Measurements from ENCODE around the gene ANO10. TPM values are rescaled to one million over a fixed set of nuclear protein-coding genes. Genes with fewer than 3 reads are reported as not detected.

The ANO10 gene
- total and polyA plus RNA-seq, 4 donors: 19.9 to 33.2 (median 25.3) TPM

DNA sequence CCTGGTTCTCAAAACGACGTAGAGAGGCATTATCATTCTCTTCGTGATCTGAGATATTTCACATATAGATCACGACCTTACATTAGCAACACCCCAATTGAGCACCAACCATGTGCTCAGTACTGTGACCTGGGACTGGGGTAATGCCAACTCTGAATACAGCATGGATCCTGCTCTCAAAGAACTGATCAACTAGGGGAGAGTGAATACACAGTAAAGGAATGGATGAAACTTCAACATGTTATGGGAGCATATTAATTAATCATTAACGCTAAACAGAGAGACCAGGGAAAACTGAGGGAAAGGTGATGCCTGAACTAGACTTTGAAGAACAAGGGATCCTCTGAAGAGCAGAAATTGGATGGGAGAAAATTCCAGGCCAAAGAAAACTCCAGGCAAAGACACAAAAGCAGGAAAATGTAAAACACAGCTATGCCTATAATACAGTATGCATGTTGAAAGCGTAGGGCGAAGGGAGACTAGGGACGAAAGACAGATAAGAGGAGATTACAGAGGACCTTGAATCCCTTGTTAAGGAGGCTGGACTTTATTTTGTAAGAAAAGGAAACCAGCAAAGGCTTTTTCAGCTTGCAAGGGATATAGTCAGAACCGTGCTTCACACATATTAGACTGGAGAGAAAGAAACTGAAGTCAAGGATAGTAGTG lies 105.7 kb downstream of the ANO10 start:
- Histone ChIP-seq H3K27ac (ENCODE audit: low read depth in 1 of 2, low read length in 1 of 2) (no peak overlapping the region), H3K27me3 (ENCODE audit: control insufficient read depth in 3 of 3, insufficient read depth in 3 of 3, low read length in 2 of 3) (no peaks in the 10 kb centered on the region), H3K9ac (ENCODE audit: insufficient read depth in 1 of 2, low read length in 2 of 2) (no peak overlapping the region), H3K36me3 (ENCODE audit: control insufficient read depth in 4 of 4, insufficient read depth in 4 of 4, low read length in 4 of 4) (peaks cover 0 to 7% (median 4%) of the 10 kb centered on the region in 4 donors), H3K4me3 (no peak overlapping the region), H3K4me1 (ENCODE audit: control insufficient read depth in 5 of 5, insufficient read depth in 5 of 5, low read length in 5 of 5) (no peaks in the 10 kb centered on the region), H3K9me3 (ENCODE audit: control insufficient read depth in 4 of 4, insufficient read depth in 3 of 4, low read length in 3 of 4) (peaks cover 0 to 4% (median 1%) of the 10 kb centered on the region in 4 donors)
- TF ChIP-seq, protein P1, sequence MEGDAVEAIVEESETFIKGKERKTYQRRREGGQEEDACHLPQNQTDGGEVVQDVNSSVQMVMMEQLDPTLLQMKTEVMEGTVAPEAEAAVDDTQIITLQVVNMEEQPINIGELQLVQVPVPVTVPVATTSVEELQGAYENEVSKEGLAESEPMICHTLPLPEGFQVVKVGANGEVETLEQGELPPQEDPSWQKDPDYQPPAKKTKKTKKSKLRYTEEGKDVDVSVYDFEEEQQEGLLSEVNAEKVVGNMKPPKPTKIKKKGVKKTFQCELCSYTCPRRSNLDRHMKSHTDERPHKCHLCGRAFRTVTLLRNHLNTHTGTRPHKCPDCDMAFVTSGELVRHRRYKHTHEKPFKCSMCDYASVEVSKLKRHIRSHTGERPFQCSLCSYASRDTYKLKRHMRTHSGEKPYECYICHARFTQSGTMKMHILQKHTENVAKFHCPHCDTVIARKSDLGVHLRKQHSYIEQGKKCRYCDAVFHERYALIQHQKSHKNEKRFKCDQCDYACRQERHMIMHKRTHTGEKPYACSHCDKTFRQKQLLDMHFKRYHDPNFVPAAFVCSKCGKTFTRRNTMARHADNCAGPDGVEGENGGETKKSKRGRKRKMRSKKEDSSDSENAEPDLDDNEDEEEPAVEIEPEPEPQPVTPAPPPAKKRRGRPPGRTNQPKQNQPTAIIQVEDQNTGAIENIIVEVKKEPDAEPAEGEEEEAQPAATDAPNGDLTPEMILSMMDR (IDR thresholded peaks at IDR 0.05; ENCODE audit: control extremely low read depth, extremely low read depth): no peak
- ATAC-seq (ENCODE audit: insufficient read depth, low FRiP score) (no peak), DNase-seq (no peak)
- WGBS, 2 donors: 94 to 96% methylated on average over 9 of the region's 9 CpGs

DNA sequence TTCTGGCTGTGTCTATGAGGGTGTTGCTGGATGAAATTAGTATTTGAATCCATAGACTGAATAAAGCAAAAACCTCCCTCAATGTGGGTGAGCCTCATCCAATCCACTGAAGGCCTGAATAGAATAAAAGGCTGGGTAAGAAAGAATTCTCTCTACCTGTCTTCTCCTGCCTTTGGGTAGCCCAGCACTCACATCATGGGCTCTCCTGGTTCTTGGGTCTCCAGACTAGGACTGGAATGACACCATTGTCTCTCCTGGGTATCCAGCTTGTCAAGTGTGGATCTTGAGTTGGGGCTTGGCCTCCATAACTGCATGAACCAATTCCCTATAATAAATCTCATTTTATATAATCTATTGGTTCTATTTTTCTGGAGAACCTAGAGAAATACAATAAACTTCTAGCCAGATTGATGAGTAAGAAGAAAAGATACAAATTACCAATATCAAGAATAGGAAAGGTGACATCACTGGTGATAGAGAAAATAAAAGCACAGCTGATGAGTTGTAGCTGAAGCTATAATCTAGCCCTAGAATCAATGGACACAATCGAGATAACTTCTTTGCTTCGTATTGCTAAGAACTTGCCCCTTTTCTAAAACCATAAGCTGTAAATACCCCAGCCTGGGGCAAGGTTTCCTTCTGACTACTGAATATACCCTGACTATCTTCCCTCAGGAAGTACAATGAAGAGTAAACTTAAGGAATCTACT lies 106.4 kb downstream of the ANO10 start:
- no peak for DNase-seq
- Histone ChIP-seq H3K9ac (ENCODE audit: insufficient read depth in 1 of 2, low read length in 2 of 2) (no peak overlapping the region), H3K4me3 (no peak overlapping the region), H3K36me3 (ENCODE audit: control insufficient read depth in 4 of 4, insufficient read depth in 4 of 4, low read length in 4 of 4) (peaks cover 0 to 7% (median 4%) of the 10 kb centered on the region in 4 donors), H3K4me1 (ENCODE audit: control insufficient read depth in 5 of 5, insufficient read depth in 5 of 5, low read length in 5 of 5) (no peaks in the 10 kb centered on the region), H3K9me3 (ENCODE audit: control insufficient read depth in 4 of 4, insufficient read depth in 3 of 4, low read length in 3 of 4) (peaks cover 0 to 4% (median 1%) of the 10 kb centered on the region in 4 donors), H3K27ac (ENCODE audit: low read depth in 1 of 2, low read length in 1 of 2) (no peak overlapping the region), H3K27me3 (ENCODE audit: control insufficient read depth in 3 of 3, insufficient read depth in 3 of 3, low read length in 2 of 3) (no peaks in the 10 kb centered on the region)
- 96 to 97% methylated on average over 2 of the region's 2 CpGs for WGBS, 2 donors
- ATAC-seq (ENCODE audit: insufficient read depth, low FRiP score): no peak
- TF ChIP-seq, protein P1 (IDR thresholded peaks at IDR 0.05; ENCODE audit: control extremely low read depth, extremely low read depth): no peak

DNA sequence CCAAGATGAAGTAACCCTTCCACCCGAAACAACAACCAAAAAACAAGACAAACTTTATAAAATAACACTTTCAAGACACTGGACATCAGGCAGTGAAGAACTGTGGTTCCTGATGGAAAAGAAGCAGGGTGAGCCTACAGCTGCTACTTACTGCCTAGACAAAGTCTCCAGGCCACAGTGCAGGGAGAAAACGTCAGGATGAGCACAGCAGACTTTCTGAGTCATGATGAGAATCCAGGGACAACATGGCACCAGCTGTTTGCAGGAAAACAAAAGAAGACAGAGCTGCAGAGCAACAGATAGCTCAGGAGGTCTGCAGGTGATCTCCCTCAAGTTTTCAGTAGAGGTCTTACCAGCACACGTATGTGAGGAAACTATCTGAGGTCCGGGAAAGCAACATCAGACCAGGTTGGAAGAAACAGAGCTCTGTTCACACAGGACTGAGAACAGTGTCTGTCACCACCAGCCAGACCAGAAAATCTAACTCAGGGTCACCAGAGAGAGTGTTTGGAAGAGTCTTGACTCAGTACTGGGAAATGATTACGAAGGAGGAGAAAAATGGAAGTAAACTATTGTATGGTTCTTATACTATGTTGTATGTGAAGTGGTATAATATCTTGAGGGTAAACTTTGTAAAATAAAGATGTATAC lies 108.9 kb downstream of the ANO10 start:
- no peaks in the 10 kb centered on the region for H3K4me1 ChIP-seq (ENCODE audit: control insufficient read depth in 5 of 5, insufficient read depth in 5 of 5, low read length in 5 of 5)
- no peak for DNase-seq

More for the DNA sequence above, 108.9 kb downstream of the ANO10 start:
- H3K4me3 ChIP-seq: no peak overlapping the region
- 88 to 90% methylated on average over 5 of the region's 5 CpGs for WGBS, 2 donors
- no peak for ATAC-seq (ENCODE audit: insufficient read depth, low FRiP score)
- H3K27me3 ChIP-seq (ENCODE audit: control insufficient read depth in 3 of 3, insufficient read depth in 3 of 3, low read length in 2 of 3): no peaks in the 10 kb centered on the region
- H3K36me3 ChIP-seq (ENCODE audit: control insufficient read depth in 4 of 4, insufficient read depth in 4 of 4, low read length in 4 of 4): peaks cover 0 to 5% (median 2%) of the 10 kb centered on the region in 4 donors
- H3K27ac ChIP-seq (ENCODE audit: low read depth in 1 of 2, low read length in 1 of 2): no peak overlapping the region
- no peak overlapping the region for H3K9ac ChIP-seq (ENCODE audit: insufficient read depth in 1 of 2, low read length in 2 of 2)
- TF ChIP-seq, protein P1 (IDR thresholded peaks at IDR 0.05; ENCODE audit: control extremely low read depth, extremely low read depth): no peak
- H3K9me3 ChIP-seq (ENCODE audit: control insufficient read depth in 4 of 4, insufficient read depth in 3 of 4, low read length in 3 of 4): peaks cover 0 to 3% (median 0%) of the 10 kb centered on the region in 4 donors
